ENCODE results near the gene ZNF224. TPM values are rescaled to one million over a fixed set of nuclear protein-coding genes. Genes with fewer than 3 reads are reported as not detected.

ZNF224 gene
- total and polyA plus RNA-seq, 2 of the 8 experiments (the other 6 are each of a cell fraction or from before 2014, with no cell fraction given): 3.7 to 17.2 TPM

DNA sequence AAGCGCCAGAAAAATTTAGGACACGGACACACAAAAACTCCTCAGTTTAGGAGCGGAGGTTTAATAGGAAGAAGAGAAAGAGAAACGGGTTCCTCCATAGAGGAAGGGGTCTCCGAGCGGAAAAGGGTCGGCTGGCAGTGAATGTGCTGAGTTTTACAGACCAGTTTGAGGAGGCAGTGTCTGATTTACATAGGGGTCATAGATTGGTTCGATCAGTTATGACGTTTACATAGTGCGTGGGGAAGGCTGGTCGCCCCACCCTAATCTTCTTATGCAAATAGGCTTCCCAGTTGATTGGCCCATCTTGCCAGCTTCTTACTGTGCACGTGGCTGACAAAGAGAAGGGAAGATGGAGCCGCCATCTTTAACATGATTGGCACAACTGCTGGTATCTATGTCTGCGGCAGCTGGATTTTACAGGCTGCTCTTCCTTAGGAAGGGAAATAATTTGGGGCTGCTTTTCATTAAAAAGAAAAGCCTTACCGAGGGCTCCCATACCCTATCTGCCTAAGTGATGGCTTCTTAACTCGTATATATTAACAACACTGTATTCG lies 17.8 kb downstream of the ZNF224 start (continued):
- TF ChIP-seq, protein P1, sequence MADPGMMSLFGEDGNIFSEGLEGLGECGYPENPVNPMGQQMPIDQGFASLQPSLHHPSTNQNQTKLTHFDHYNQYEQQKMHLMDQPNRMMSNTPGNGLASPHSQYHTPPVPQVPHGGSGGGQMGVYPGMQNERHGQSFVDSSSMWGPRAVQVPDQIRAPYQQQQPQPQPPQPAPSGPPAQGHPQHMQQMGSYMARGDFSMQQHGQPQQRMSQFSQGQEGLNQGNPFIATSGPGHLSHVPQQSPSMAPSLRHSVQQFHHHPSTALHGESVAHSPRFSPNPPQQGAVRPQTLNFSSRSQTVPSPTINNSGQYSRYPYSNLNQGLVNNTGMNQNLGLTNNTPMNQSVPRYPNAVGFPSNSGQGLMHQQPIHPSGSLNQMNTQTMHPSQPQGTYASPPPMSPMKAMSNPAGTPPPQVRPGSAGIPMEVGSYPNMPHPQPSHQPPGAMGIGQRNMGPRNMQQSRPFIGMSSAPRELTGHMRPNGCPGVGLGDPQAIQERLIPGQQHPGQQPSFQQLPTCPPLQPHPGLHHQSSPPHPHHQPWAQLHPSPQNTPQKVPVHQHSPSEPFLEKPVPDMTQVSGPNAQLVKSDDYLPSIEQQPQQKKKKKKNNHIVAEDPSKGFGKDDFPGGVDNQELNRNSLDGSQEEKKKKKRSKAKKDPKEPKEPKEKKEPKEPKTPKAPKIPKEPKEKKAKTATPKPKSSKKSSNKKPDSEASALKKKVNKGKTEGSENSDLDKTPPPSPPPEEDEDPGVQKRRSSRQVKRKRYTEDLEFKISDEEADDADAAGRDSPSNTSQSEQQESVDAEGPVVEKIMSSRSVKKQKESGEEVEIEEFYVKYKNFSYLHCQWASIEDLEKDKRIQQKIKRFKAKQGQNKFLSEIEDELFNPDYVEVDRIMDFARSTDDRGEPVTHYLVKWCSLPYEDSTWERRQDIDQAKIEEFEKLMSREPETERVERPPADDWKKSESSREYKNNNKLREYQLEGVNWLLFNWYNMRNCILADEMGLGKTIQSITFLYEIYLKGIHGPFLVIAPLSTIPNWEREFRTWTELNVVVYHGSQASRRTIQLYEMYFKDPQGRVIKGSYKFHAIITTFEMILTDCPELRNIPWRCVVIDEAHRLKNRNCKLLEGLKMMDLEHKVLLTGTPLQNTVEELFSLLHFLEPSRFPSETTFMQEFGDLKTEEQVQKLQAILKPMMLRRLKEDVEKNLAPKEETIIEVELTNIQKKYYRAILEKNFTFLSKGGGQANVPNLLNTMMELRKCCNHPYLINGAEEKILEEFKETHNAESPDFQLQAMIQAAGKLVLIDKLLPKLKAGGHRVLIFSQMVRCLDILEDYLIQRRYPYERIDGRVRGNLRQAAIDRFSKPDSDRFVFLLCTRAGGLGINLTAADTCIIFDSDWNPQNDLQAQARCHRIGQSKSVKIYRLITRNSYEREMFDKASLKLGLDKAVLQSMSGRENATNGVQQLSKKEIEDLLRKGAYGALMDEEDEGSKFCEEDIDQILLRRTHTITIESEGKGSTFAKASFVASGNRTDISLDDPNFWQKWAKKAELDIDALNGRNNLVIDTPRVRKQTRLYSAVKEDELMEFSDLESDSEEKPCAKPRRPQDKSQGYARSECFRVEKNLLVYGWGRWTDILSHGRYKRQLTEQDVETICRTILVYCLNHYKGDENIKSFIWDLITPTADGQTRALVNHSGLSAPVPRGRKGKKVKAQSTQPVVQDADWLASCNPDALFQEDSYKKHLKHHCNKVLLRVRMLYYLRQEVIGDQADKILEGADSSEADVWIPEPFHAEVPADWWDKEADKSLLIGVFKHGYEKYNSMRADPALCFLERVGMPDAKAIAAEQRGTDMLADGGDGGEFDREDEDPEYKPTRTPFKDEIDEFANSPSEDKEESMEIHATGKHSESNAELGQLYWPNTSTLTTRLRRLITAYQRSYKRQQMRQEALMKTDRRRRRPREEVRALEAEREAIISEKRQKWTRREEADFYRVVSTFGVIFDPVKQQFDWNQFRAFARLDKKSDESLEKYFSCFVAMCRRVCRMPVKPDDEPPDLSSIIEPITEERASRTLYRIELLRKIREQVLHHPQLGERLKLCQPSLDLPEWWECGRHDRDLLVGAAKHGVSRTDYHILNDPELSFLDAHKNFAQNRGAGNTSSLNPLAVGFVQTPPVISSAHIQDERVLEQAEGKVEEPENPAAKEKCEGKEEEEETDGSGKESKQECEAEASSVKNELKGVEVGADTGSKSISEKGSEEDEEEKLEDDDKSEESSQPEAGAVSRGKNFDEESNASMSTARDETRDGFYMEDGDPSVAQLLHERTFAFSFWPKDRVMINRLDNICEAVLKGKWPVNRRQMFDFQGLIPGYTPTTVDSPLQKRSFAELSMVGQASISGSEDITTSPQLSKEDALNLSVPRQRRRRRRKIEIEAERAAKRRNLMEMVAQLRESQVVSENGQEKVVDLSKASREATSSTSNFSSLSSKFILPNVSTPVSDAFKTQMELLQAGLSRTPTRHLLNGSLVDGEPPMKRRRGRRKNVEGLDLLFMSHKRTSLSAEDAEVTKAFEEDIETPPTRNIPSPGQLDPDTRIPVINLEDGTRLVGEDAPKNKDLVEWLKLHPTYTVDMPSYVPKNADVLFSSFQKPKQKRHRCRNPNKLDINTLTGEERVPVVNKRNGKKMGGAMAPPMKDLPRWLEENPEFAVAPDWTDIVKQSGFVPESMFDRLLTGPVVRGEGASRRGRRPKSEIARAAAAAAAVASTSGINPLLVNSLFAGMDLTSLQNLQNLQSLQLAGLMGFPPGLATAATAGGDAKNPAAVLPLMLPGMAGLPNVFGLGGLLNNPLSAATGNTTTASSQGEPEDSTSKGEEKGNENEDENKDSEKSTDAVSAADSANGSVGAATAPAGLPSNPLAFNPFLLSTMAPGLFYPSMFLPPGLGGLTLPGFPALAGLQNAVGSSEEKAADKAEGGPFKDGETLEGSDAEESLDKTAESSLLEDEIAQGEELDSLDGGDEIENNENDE (IDR thresholded peaks at IDR 0.05; ENCODE audit: insufficient replicate concordance, low read length): no peak
- TF ChIP-seq YY1 (IDR thresholded peaks at IDR 0.05; ENCODE audit: low read depth, low read length): peak; percentile 92
- TF ChIP-seq, protein P2, sequence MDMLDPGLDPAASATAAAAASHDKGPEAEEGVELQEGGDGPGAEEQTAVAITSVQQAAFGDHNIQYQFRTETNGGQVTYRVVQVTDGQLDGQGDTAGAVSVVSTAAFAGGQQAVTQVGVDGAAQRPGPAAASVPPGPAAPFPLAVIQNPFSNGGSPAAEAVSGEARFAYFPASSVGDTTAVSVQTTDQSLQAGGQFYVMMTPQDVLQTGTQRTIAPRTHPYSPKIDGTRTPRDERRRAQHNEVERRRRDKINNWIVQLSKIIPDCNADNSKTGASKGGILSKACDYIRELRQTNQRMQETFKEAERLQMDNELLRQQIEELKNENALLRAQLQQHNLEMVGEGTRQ (IDR thresholded peaks at IDR 0.05; ENCODE audit: low read length): peak; percentile 24; the same call in 1 of the 2 replicates
- TF ChIP-seq TBP (IDR thresholded peaks at IDR 0.05; ENCODE audit: low read depth, low read length): peak; percentile 52; the same call in 1 of the 2 replicates
- TF ChIP-seq FOSL1 (IDR thresholded peaks at IDR 0.05; ENCODE audit: insufficient read depth, low read depth, low read length): no peak
- TF ChIP-seq HDAC6 (IDR thresholded peaks at IDR 0.05; ENCODE audit: low read depth, low read length): no peak
- peak; percentile 49; the same call in 1 of the 2 replicates for TF ChIP-seq E2F6 (IDR thresholded peaks at IDR 0.05)
- TF ChIP-seq SP2 (IDR thresholded peaks at IDR 0.05; ENCODE audit: low read length): no peak
- TF ChIP-seq TAF1 (IDR thresholded peaks at IDR 0.05; ENCODE audit: low read depth, low read length): peak; percentile 76
- no peak for TF ChIP-seq NRF1 (IDR thresholded peaks at IDR 0.05; ENCODE audit: low read depth, low read length)

Data from H1 (cell line).